GM12878 (cell line): ENCODE data around the gene SLC25A20. TPM values are rescaled to one million over a fixed set of nuclear protein-coding genes. Genes with fewer than 3 reads are reported as not detected.

Experiments used
- ATAC-seq: fragments of 200-7000 bp; cut with Tn5 transposase; 3 replicates; pipeline ENCODE4 v1.9.1; 2020; ENCODE audit warnings: mild to moderate bottlenecking, moderate library complexity
- BruUV-seq: library from RNA; stranded (reverse); fragments of 400-500 nt; replicated peaks from 2 replicates; lab custom pipeline; 2021; lab: Mats Ljungman, UMichigan
- CTCF ChIA-PET: fragments of 300-600 bp; sonication (Branson Sonifier 250); formaldehyde crosslinking; extraction: SDS; loops from one replicate; lab custom pipeline; 2021; ENCODE audit warnings: inconsistent platforms; lab: Yijun Ruan, JAX
- POLR2A ChIA-PET: fragments of 350-600 bp; formaldehyde crosslinking; extraction: SDS; loops from one replicate; lab custom pipeline; 2021; ENCODE audit warnings: inconsistent platforms; lab: Charles Lee
- RAD21 ChIA-PET: fragments of 300-600 bp; sonication (Branson Sonifier 250); formaldehyde crosslinking; loops from one replicate; lab custom pipeline; 2023; ENCODE audit warnings: antibody characterized with exemption; ENCODE audit not compliant: unreplicated experiment; lab: Charles Lee
- SMC1A ChIA-PET: fragments of 300-600 bp; sonication (Branson Sonifier 250); formaldehyde crosslinking; loops from one replicate; lab custom pipeline; 2023; ENCODE audit not compliant: unreplicated experiment, uncharacterized antibody; lab: Charles Lee
- DNase-seq: peaks from one replicate; pipeline ENCODE4 v3.0.0-alpha.2; 2011; ENCODE audit warnings: low read depth, low spot score
- FAIRE-seq: peaks from 3 replicates; lab custom pipeline; 2011; peaks lifted over from hg19 to GRCh38; lab: Jason Lieb, UNC
- H2AFZ ChIP-seq: 2 replicates; pipeline ENCODE4 v1.6.0; 2011; ENCODE audit warnings: low read depth, low read length, control low read depth; ENCODE audit not compliant: control insufficient read depth
- H3K27ac ChIP-seq: 2 replicates; pipeline ENCODE4 v1.5.1; 2011; ENCODE audit warnings: control low read depth; ENCODE audit not compliant: control insufficient read depth, insufficient read depth
- H3K27me3 ChIP-seq, 2 experiments: replicated peaks in 1 of 2; 2 replicates each; pipeline versions ENCODE4 v1.6.0 to v1.6.1; 2011; ENCODE audit warnings: low read length in 1 of 2; ENCODE audit not compliant: control insufficient read depth in 2 of 2, insufficient read depth in 2 of 2
- H3K36me3 ChIP-seq, 2 experiments: 2 replicates each; pipeline ENCODE4 v1.5.1; 2011; ENCODE audit warnings: low read length in 1 of 2; ENCODE audit not compliant: control insufficient read depth in 2 of 2, insufficient read depth in 2 of 2
- H3K4me1 ChIP-seq: 2 replicates; pipeline ENCODE4 v1.6.1; 2011; ENCODE audit warnings: mild to moderate bottlenecking, low read length, moderate library complexity, mixed read lengths; ENCODE audit not compliant: control insufficient read depth, insufficient read depth
- H3K4me2 ChIP-seq: 2 replicates; pipeline ENCODE4 v1.6.0; 2011; ENCODE audit warnings: control low read depth; ENCODE audit not compliant: control insufficient read depth, insufficient read depth
- H3K4me3 ChIP-seq: fragments of 200-600 bp; sonication (generic); 2 replicates; pipeline ENCODE4 v1.5.1; 2016
- H3K79me2 ChIP-seq: 2 replicates; pipeline ENCODE4 v1.6.0; 2011; ENCODE audit warnings: low read length; ENCODE audit not compliant: control insufficient read depth, insufficient read depth
- H3K9ac ChIP-seq: 2 replicates; pipeline ENCODE4 v1.8.0; 2011; ENCODE audit warnings: low read length, control low read depth, mixed read lengths; ENCODE audit not compliant: control insufficient read depth, insufficient read depth
- H3K9me3 ChIP-seq: replicated peaks from 3 replicates; pipeline ENCODE4 v1.5.1; 2011; ENCODE audit warnings: mild to moderate bottlenecking, low read length; ENCODE audit not compliant: control insufficient read depth, insufficient read depth
- H4K20me1 ChIP-seq: 2 replicates; pipeline ENCODE4 v1.6.0; 2011; ENCODE audit not compliant: control insufficient read depth, insufficient read depth
- ASH2L ChIP-seq: fragments of 300-600, 200-600 bp; sonication (generic); IDR thresholded peaks from 2 replicates; pipeline ENCODE4 v1.6.1; 2017; ENCODE audit warnings: low read depth, mild to moderate bottlenecking, borderline replicate concordance
- CHD4 ChIP-seq: fragments of 200-600 bp; sonication (generic); IDR thresholded peaks from 2 replicates; pipeline ENCODE4 v1.6.1; 2016; ENCODE audit warnings: mild to moderate bottlenecking
- EZH2 ChIP-seq: IDR thresholded peaks from 2 replicates; pipeline ENCODE4 v1.6.1; 2012; ENCODE audit warnings: low read depth, mild to moderate bottlenecking, control low read depth, inconsistent platforms, low read length, borderline replicate concordance; ENCODE audit not compliant: control insufficient read depth
- FOXK2 ChIP-seq: fragments of 450-650 bp; IDR thresholded peaks from 2 replicates; pipeline ENCODE4 v1.6.1; 2017; ENCODE audit warnings: mild to moderate bottlenecking, moderate library complexity
- KAT2A ChIP-seq: conservative IDR thresholded peaks from 2 replicates; pipeline ENCODE4 v1.6.1; 2011; ENCODE audit warnings: low read depth, low read length; ENCODE audit not compliant: control insufficient read depth
- NBN ChIP-seq: fragments of 450-650 bp; IDR thresholded peaks from 2 replicates; pipeline ENCODE4 v1.6.1; 2016
- POU2F2 ChIP-seq: IDR thresholded peaks from 3 replicates; pipeline ENCODE4 v1.6.1; 2011; ENCODE audit warnings: low read depth, mild to moderate bottlenecking, low read length, borderline replicate concordance
- SMC3 ChIP-seq: IDR thresholded peaks from 2 replicates; pipeline ENCODE4 v1.6.1; 2011; ENCODE audit warnings: low read length, improper control_type of control experiment, borderline replicate concordance
- TCF12 ChIP-seq: IDR thresholded peaks from 2 replicates; pipeline ENCODE4 v1.6.1; 2011; ENCODE audit warnings: low read depth, mild to moderate bottlenecking, low read length
- ZNF207 ChIP-seq: fragments of 450-650 bp; IDR thresholded peaks from 2 replicates; pipeline ENCODE4 v1.6.1; 2014; ENCODE audit warnings: antibody characterized with exemption, mild to moderate bottlenecking, borderline replicate concordance
- ZNF217 ChIP-seq: fragments of 450-650 bp; IDR thresholded peaks from 2 replicates; pipeline ENCODE4 v1.6.1; 2017; ENCODE audit warnings: antibody characterized with exemption, mild to moderate bottlenecking
- ZNF384 ChIP-seq: IDR thresholded peaks from 2 replicates; pipeline ENCODE4 v1.6.1; 2012; ENCODE audit warnings: low read depth, mild to moderate bottlenecking, low read length, improper control_type of control experiment, borderline replicate concordance
- in situ Hi-C: fragments of 300-500 bp; cut with MboI; formaldehyde crosslinking; loops from 9 replicates; pipeline ENCODE4 v1.14.3; 2018; ENCODE audit warnings: mixed read lengths
- intact Hi-C: fragments of 100-400 bp; cut with micrococcal nuclease; formaldehyde crosslinking; loops from one replicate; pipeline ENCODE4 v1.14.2; 2022; ENCODE audit not compliant: unreplicated experiment
- polyA plus RNA-seq, 11 experiments: library from polyadenylated mRNA; depleted of rRNA in 4 of 11; unstranded in 6 of 11; stranded (reverse) in 5 of 11; fragments of >200 nt; fragmentation: Nextera tagmentation in 4 of 11; fragmentation: Illumina TruSeq in 1 of 11; extraction: Ambion mirVana in 4 of 11; extraction: Trizol in 1 of 11; gene quantifications; 1 replicate in 1 of 11; 2 replicates in 10 of 11; pipeline versions ENCODE4 v1.2.1 to v1.2.3, GENCODE V29; 2011 to 2016; ENCODE audit warnings: inconsistent platforms in 2 of 11, missing spikeins in 2 of 11, low read depth in 1 of 11
- total RNA-seq, 4 experiments: library from RNA; depleted of rRNA in 3 of 4; stranded (reverse); fragments of >200 nt in 3 of 4; fragmentation: Illumina TruSeq in 1 of 4; extraction: Trizol in 1 of 4; gene quantifications; 2 replicates each; pipeline versions ENCODE4 v1.2.1 to v1.2.3, GENCODE V29; 2013 to 2021
- TF ChIP-seq, protein P1 (sequence below): fragments of 450-650 bp; conservative IDR thresholded peaks from 2 replicates; pipeline ENCODE4 v1.6.1; 2017; ENCODE audit warnings: mild to moderate bottlenecking, moderate library complexity
- TF ChIP-seq, protein P2 (sequence below): fragments of 450-650 bp; IDR thresholded peaks from 2 replicates; pipeline ENCODE4 v1.6.1; 2016; ENCODE audit warnings: mild to moderate bottlenecking
- TF ChIP-seq, protein P3 (sequence below): fragments of 450-650 bp; IDR thresholded peaks from 2 replicates; pipeline ENCODE4 v1.6.1; 2017; ENCODE audit warnings: mild to moderate bottlenecking, moderate library complexity

The SLC25A20 gene
- total and polyA plus RNA-seq, 10 of the 15 experiments (the other 5 are each of a cell fraction or from before 2014, with no cell fraction given): 12.9 to 38.6 (median 22.1) TPM

DNA sequence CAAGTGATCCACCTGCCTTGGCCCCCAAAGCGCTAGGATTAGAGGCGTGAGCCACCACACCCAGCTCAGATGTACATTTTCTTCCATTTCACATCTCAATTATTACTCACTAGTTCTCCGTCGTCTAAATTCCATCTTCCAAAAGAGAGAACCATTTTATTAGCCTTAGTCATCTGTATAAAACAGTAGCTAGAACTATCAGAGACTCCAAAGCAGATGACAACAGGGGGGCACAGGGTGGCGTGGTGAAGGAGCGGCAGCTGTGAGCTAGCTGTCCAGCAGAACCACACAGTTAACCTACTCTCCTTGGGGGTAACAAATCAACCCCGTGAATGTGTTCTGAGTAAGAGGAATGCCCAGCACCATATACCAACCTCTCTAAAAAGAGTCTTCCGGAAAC, 7.1 kb downstream of the SLC25A20 start (continued):
- TF ChIP-seq, protein P1, sequence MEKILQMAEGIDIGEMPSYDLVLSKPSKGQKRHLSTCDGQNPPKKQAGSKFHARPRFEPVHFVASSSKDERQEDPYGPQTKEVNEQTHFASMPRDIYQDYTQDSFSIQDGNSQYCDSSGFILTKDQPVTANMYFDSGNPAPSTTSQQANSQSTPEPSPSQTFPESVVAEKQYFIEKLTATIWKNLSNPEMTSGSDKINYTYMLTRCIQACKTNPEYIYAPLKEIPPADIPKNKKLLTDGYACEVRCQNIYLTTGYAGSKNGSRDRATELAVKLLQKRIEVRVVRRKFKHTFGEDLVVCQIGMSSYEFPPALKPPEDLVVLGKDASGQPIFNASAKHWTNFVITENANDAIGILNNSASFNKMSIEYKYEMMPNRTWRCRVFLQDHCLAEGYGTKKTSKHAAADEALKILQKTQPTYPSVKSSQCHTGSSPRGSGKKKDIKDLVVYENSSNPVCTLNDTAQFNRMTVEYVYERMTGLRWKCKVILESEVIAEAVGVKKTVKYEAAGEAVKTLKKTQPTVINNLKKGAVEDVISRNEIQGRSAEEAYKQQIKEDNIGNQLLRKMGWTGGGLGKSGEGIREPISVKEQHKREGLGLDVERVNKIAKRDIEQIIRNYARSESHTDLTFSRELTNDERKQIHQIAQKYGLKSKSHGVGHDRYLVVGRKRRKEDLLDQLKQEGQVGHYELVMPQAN: no peak
- TF ChIP-seq ZNF217: no peak

DNA sequence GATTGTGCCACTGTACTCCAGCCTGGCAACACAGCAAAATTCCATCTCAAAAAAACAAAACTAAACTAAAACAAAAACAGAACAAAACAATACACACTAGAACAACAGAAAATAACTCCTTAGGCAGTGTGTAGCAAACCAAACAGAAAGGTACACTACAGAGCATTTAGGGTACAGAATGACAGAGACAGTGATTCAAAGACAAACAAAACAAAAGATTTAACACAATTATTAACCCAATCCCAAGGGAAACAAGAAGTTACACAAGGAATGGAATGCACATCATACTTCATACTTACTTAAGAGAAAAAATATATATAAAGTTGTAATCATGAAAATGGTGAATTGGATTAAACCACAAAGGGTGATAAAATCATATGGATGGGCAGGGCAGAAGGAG, 12.9 kb downstream of the SLC25A20 start:
- no peaks in the 10 kb centered on the region for H3K27me3 ChIP-seq
- POLR2A ChIA-PET: no interaction called here
- no peaks in the 10 kb centered on the region for H3K36me3 ChIP-seq
- FAIRE-seq: no peak
- BruUV-seq: no TSS peak
- no peak overlapping the region for H2AFZ ChIP-seq
- CTCF ChIA-PET: no interaction called here
- no peaks in the 10 kb centered on the region for H3K79me2 ChIP-seq
- no peak for DNase-seq
- no peak overlapping the region for H3K27ac ChIP-seq
- RAD21 ChIA-PET: no interaction called here
- no peaks in the 10 kb centered on the region for H3K4me1 ChIP-seq
- intact Hi-C loops: no loop called here
- no peak overlapping the region for H3K4me3 ChIP-seq
- no peak for ATAC-seq
- no peaks in the 10 kb centered on the region for H4K20me1 ChIP-seq
- no peak overlapping the region for H3K9ac ChIP-seq
- H3K4me2 ChIP-seq: no peak overlapping the region
- no peaks in the 10 kb centered on the region for H3K9me3 ChIP-seq
- in situ Hi-C loops: no loop called here
- SMC1A ChIA-PET: interaction anchor here (1.2 kb wide), 1 partner anchor 34 kb away, joined by 3 read pairs; no protein-coding TSS in a partner anchor
- TF ChIP-seq POU2F2: no peak
- no peak for TF ChIP-seq EZH2
- no peak for TF ChIP-seq KAT2A
- no peak for TF ChIP-seq ASH2L
- TF ChIP-seq TCF12: no peak
- TF ChIP-seq ZNF384: no peak
- TF ChIP-seq, protein P2, sequence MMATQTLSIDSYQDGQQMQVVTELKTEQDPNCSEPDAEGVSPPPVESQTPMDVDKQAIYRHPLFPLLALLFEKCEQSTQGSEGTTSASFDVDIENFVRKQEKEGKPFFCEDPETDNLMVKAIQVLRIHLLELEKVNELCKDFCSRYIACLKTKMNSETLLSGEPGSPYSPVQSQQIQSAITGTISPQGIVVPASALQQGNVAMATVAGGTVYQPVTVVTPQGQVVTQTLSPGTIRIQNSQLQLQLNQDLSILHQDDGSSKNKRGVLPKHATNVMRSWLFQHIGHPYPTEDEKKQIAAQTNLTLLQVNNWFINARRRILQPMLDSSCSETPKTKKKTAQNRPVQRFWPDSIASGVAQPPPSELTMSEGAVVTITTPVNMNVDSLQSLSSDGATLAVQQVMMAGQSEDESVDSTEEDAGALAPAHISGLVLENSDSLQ: no peak
- no peak for TF ChIP-seq SMC3
- TF ChIP-seq FOXK2: no peak
- no peak for TF ChIP-seq CHD4
- no peak for TF ChIP-seq ZNF207
- no peak for TF ChIP-seq NBN
- TF ChIP-seq, protein P3, sequence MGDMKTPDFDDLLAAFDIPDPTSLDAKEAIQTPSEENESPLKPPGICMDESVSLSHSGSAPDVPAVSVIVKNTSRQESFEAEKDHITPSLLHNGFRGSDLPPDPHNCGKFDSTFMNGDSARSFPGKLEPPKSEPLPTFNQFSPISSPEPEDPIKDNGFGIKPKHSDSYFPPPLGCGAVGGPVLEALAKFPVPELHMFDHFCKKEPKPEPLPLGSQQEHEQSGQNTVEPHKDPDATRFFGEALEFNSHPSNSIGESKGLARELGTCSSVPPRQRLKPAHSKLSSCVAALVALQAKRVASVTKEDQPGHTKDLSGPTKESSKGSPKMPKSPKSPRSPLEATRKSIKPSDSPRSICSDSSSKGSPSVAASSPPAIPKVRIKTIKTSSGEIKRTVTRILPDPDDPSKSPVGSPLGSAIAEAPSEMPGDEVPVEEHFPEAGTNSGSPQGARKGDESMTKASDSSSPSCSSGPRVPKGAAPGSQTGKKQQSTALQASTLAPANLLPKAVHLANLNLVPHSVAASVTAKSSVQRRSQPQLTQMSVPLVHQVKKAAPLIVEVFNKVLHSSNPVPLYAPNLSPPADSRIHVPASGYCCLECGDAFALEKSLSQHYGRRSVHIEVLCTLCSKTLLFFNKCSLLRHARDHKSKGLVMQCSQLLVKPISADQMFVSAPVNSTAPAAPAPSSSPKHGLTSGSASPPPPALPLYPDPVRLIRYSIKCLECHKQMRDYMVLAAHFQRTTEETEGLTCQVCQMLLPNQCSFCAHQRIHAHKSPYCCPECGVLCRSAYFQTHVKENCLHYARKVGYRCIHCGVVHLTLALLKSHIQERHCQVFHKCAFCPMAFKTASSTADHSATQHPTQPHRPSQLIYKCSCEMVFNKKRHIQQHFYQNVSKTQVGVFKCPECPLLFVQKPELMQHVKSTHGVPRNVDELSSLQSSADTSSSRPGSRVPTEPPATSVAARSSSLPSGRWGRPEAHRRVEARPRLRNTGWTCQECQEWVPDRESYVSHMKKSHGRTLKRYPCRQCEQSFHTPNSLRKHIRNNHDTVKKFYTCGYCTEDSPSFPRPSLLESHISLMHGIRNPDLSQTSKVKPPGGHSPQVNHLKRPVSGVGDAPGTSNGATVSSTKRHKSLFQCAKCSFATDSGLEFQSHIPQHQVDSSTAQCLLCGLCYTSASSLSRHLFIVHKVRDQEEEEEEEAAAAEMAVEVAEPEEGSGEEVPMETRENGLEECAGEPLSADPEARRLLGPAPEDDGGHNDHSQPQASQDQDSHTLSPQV: no peak
- no peak for TF ChIP-seq ZNF217
